Activated CD8-positive, alpha-beta memory T cell treated with anti-CD3 and anti-CD28 coated beads, Interleukin-2, amount 50 U/mL, for 4 hours (primary cell): Measurements from ENCODE around the gene ESCO1.

Experiments
- DNase-seq: peaks from one replicate; pipeline ENCODE4 v3.0.0-alpha.2; 2020

ESCO1 gene

DNA sequence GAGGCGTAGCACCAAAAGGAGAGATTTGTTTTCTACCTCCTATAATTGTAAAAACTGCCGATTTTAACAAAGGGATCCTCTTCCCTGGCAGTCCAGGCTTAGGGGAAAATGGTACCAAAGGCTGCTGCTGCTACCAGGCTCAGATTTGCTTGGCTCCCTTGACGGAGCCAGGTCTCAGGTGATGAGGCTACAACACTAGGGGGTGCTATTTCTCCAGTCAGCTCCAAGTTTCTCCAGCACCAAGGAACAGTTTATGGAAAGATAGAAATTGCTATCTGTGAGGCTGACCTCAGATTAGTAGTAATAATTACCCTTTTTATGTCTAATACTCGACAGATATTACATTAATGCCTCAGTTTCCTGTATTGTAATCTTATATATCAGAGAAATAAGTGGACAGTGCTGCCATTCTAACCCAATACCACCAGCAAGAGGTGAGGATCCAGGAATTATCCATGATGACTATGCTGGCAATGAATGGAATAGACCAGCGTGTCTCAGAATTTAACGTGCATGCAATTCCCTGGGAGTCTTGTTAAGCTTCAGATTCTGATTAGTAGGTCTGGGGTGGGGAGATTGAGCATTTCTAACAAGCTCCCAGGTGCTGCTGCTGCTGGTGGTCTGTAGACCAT lies 111.3 kb downstream of the ESCO1 start:
- DNase-seq = no peak

DNA sequence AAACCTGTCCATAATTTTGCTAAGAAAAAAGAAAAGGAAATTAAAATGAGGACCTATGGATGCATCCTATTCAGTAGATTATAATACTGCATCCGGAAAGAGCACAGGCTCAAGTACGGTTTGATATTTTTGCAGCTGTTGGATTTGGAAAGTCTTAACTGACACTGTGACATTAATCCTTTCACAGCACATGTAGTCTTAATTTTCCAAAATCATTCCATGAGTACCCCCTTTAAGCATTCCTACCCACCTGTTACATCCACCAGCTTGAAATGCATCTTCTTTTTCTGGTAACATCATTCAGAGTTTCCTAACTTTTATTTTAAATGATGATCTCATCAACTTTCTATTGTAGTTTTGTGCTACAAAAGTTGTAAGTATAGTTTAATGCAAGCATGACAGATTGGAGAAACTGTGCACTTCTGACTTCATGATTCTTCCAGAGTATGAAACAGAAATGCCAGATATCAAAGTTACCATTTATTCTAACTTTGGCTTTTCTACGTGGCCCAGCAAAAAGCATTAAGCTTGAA lies 113.5 kb downstream of the ESCO1 start:
- no peak for DNase-seq

DNA sequence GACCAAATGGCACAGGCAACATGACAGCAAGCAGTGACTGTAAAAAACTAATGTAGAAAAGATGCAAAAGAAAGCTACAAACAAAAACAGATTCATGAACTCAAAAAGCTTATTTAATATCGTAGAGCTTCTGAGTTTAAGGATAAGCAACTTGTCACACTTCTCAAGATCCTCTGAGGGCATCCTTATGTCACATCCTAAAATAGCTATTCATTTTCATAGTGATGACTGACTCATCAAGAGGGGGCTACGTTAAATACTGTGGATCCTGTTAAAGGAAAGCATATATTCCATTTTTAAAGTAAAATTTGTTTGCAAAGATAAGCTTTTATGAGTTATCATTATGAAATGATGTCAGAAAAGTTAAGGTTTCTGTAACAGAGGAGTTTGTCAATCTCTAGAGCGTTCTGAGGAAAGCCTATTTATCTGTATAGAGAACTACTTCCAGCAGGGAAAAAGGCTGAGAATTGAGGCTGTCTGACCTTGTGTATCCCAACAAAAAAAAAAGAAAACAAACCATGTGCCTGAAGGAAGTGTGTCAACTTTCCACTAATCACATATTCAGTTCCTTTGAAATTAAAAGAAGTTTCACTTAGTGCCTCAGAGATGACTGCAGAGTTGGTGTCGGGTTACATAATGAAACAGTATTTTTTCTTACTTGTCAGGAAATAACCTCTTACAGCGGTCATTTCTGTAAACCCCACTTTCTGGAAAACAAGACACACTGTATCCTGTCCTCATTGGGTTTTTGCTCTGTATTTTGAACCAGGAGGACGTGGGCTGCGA lies 115.5 kb downstream of the ESCO1 start:
- DNase-seq = no peak

DNA sequence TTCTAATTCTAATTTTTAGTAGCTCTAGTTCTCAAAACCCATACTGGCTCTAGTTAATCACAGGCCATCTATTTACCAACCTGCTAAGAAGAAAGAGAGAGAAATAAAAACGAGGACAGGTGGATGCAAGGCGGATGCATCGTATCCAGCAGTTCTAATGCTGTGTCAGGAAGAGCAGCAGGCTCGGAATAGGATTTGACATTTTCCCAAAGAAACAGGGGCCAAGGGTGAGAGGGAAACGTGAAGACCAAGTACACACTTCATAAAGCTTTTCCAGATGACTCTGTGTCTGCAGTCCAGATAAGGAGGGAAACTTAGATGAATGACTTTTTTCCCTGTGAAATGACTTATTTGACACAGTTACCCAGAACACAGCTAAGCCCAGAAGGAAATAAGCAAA lies 117.5 kb downstream of the ESCO1 start:
- no peak for DNase-seq

DNA sequence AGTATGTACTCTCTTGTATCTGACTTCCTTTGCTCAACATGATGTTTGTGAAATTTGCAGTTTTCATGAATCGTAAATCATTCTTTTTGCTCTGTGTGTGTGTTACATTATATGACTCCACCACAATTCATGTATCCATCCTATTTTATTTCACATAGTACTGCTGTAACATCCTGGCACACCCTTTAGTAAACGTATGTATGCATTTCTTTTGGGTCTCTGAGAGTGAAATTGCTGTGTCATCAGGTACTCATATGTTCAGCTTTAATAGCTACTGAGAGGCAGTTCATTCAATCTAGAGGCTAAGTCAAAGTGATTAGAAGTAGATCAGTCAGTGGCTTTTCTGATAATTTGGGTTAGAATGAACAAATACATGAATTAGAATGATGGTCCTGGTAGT lies 118.8 kb downstream of the ESCO1 start:
- DNase-seq = no peak

DNA sequence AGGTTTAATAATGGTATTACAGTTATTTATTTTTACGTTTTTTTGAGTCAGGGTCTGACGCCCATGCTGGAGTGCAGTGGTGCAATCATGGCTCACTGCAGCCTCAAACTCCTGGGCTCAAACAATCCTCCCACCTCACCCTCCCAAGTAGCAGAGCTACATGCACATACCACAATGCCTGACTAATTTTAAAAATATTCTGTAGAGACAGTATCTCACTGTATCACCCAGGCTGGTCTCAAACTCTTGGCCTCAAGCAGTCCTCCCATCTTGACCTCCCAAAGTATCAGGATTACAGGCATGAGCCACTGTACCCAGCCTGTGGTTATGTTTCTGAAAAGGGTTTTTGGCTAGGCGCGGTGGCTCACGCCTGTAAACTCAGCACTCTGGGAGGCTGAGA lies 120.8 kb downstream of the ESCO1 start:
- DNase-seq = no peak
